ENCODE results near the gene FHL3.

Gene FHL3

GRCh38 chr1:37999430-38000232 lies 5.7 kb downstream of the FHL3 start:
- H3K4me3 ChIP-seq (replicated peaks; ENCODE audit: insufficient read depth, low read length), result no peak overlapping the region
- TF ChIP-seq REST (IDR thresholded peaks at IDR 0.05; ENCODE audit: insufficient replicate concordance, low read depth) (no peak), CTCF (IDR thresholded peaks at IDR 0.05; ENCODE audit: insufficient read depth, low read length) (no peak), SPI1 (IDR thresholded peaks at IDR 0.05; ENCODE audit: borderline replicate concordance, low read depth) (peak; percentile 7; the same call in 1 of the 2 replicates), POLR2AphosphoS5 (IDR thresholded peaks at IDR 0.05; ENCODE audit: low read depth) (no peak; the same call in 1 of the 2 replicates), GABPA (IDR thresholded peaks at IDR 0.05; ENCODE audit: low read depth) (0 out of 2 replicates have a peak, but pooled peaks have one; percentile 35)
- DNase-seq (ENCODE audit: low read depth in 1 of 2, low spot score in 1 of 2), result peak; percentile 68 to 74
- H3K27ac ChIP-seq (replicated peaks), result peak overlapping the region; percentile 80
- no peaks in the 10 kb centered on the region for H3K27me3 ChIP-seq (ENCODE audit: insufficient read depth, poor library complexity, severe bottlenecking)

GRCh38 chr1:37998913-37999429 lies 6.3 kb downstream of the FHL3 start:
- Histone ChIP-seq H3K4me3 (replicated peaks; ENCODE audit: insufficient read depth, low read length) (no peak overlapping the region), H3K27ac (replicated peaks) (peak overlapping the region; percentile 80), H3K27me3 (ENCODE audit: insufficient read depth, poor library complexity, severe bottlenecking) (no peaks in the 10 kb centered on the region)
- no peak for TF ChIP-seq CTCF (IDR thresholded peaks at IDR 0.05; ENCODE audit: insufficient read depth, low read length)
- no peak for TF ChIP-seq SPI1 (IDR thresholded peaks at IDR 0.05; ENCODE audit: borderline replicate concordance, low read depth)
- TF ChIP-seq GABPA (IDR thresholded peaks at IDR 0.05; ENCODE audit: low read depth), result no peak
- TF ChIP-seq POLR2AphosphoS5 (IDR thresholded peaks at IDR 0.05; ENCODE audit: low read depth), result no peak
- TF ChIP-seq REST (IDR thresholded peaks at IDR 0.05; ENCODE audit: insufficient replicate concordance, low read depth), result no peak
- DNase-seq (ENCODE audit: low read depth in 1 of 2, low spot score in 1 of 2), result no peak

DNA sequence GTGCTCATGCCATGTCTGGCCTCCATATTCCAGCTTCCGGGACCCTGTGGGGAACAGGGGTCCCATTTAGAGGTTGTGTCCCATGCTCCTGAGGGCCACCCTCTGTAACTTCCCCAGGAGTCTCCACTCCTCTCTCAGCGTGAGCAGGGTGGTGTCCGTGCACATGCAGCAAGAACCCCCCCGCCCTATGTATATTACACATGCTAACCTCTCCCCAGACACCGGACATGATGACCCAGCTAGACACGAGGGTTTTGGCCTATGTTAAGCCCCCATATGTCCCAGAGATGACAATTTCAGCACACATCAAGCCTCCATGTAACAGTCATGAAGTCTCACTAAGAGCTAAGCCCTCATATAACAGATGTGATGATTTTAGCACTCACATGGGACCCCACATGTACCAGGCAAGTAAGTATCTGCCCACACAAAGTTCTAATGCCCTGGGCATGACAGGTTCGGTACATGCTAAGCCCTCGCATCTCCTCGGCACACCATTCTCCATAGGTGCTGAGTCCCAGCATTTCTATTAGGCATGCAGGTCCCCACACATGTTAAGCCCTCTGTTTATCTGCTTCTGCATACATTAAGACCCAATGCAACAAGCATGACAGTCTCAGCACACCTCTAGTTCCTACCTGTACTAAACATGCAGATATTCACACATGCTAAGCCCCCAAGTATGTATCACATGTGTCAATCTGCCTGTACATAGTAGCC lies 7.1 kb downstream of the FHL3 start:
- TF ChIP-seq SPI1 (IDR thresholded peaks at IDR 0.05; ENCODE audit: borderline replicate concordance, low read depth), result no peak
- TF ChIP-seq GABPA (IDR thresholded peaks at IDR 0.05; ENCODE audit: low read depth), result no peak
- TF ChIP-seq CTCF (IDR thresholded peaks at IDR 0.05; ENCODE audit: insufficient read depth, low read length), result no peak
- TF ChIP-seq REST (IDR thresholded peaks at IDR 0.05; ENCODE audit: insufficient replicate concordance, low read depth), result no peak
- TF ChIP-seq POLR2AphosphoS5 (IDR thresholded peaks at IDR 0.05; ENCODE audit: low read depth), result no peak
- H3K27ac ChIP-seq (replicated peaks), result peak overlapping the region; percentile 80
- H3K4me3 ChIP-seq (replicated peaks; ENCODE audit: insufficient read depth, low read length), result no peak overlapping the region
- no peaks in the 10 kb centered on the region for H3K27me3 ChIP-seq (ENCODE audit: insufficient read depth, poor library complexity, severe bottlenecking)
- DNase-seq (ENCODE audit: low read depth in 1 of 2, low spot score in 1 of 2), result no peak

Data from HL-60 (cell line).